HEK293T (cell line): ENCODE data around the gene PPM1H.
A peak's percentile ranks its signal among the peaks of the same experiment; 100 is the strongest.

Experiments
- CTCF ChIA-PET: fragments of 350-600 bp; formaldehyde crosslinking; extraction: SDS; loops from one replicate; lab custom pipeline; 2021; ENCODE audit warnings: antibody characterized with exemption, inconsistent platforms; lab: Yijun Ruan, JAX
- POLR2A ChIA-PET: fragments of 350-600 bp; formaldehyde crosslinking; extraction: SDS; loops from one replicate; lab custom pipeline; 2020; ENCODE audit warnings: antibody characterized with exemption, inconsistent platforms; lab: Yijun Ruan, JAX
- DNase-seq: peaks from one replicate; pipeline ENCODE4 v3.0.0; 2012; ENCODE audit warnings: mixed read lengths; ENCODE audit errors: extremely low spot score
- ARNT ChIP-seq: fragments of 450-650 bp; IDR thresholded peaks from 2 replicates; pipeline ENCODE4 v1.6.1; 2017; ENCODE audit warnings: mild to moderate bottlenecking
- BHLHE40 ChIP-seq: fragments of 450-650 bp; IDR thresholded peaks from 2 replicates; pipeline ENCODE4 v1.6.1; 2016; ENCODE audit warnings: mild to moderate bottlenecking, moderate library complexity, borderline replicate concordance
- CTBP1 ChIP-seq: fragments of 450-650 bp; IDR thresholded peaks from 2 replicates; pipeline ENCODE4 v1.6.1; 2016; ENCODE audit warnings: borderline replicate concordance
- ELF4 ChIP-seq: fragments of 450-650 bp; IDR thresholded peaks from 2 replicates; pipeline ENCODE4 v1.6.1; 2017; ENCODE audit warnings: antibody characterized with exemption
- FOXA1 ChIP-seq: fragments of 450-650 bp; IDR thresholded peaks from 2 replicates; pipeline ENCODE4 v1.6.1; 2016; ENCODE audit warnings: mild to moderate bottlenecking
- FOXK2 ChIP-seq: fragments of 450-650 bp; IDR thresholded peaks from 2 replicates; pipeline ENCODE4 v1.6.1; 2016; ENCODE audit warnings: mild to moderate bottlenecking
- FOXM1 ChIP-seq: fragments of 450-650 bp; IDR thresholded peaks from 2 replicates; pipeline ENCODE4 v1.6.1; 2017; ENCODE audit warnings: mild to moderate bottlenecking, borderline replicate concordance
- HDGF ChIP-seq: fragments of 450-650 bp; IDR thresholded peaks from 2 replicates; pipeline ENCODE4 v1.6.1; 2017; ENCODE audit warnings: antibody characterized with exemption, borderline replicate concordance
- L3MBTL2 ChIP-seq: fragments of 450-650 bp; conservative IDR thresholded peaks from 2 replicates; pipeline ENCODE4 v1.6.1; 2016; ENCODE audit warnings: mild to moderate bottlenecking
- LEF1 ChIP-seq: fragments of 450-650 bp; IDR thresholded peaks from 2 replicates; pipeline ENCODE4 v1.6.1; 2017; ENCODE audit warnings: mild to moderate bottlenecking, borderline replicate concordance
- NFRKB ChIP-seq: fragments of 450-650 bp; IDR thresholded peaks from 2 replicates; pipeline ENCODE4 v1.6.1; 2016; ENCODE audit warnings: mild to moderate bottlenecking, moderate library complexity
- SP1 ChIP-seq: fragments of 450-650 bp; IDR thresholded peaks from 2 replicates; pipeline ENCODE4 v1.6.1; 2017
- SUZ12 ChIP-seq: fragments of 450-650 bp; IDR thresholded peaks from 2 replicates; pipeline ENCODE4 v1.6.1; 2016; ENCODE audit warnings: mild to moderate bottlenecking
- TARDBP ChIP-seq: fragments of 450-650 bp; IDR thresholded peaks from 2 replicates; pipeline ENCODE4 v1.6.1; 2016
- ZNF384 ChIP-seq: fragments of 450-650 bp; IDR thresholded peaks from 2 replicates; pipeline ENCODE4 v1.6.1; 2016
- TF ChIP-seq, protein P1 (sequence below): fragments of 450-650 bp; IDR thresholded peaks from 2 replicates; pipeline ENCODE4 v1.6.1; 2016

The PPM1H gene

DNA sequence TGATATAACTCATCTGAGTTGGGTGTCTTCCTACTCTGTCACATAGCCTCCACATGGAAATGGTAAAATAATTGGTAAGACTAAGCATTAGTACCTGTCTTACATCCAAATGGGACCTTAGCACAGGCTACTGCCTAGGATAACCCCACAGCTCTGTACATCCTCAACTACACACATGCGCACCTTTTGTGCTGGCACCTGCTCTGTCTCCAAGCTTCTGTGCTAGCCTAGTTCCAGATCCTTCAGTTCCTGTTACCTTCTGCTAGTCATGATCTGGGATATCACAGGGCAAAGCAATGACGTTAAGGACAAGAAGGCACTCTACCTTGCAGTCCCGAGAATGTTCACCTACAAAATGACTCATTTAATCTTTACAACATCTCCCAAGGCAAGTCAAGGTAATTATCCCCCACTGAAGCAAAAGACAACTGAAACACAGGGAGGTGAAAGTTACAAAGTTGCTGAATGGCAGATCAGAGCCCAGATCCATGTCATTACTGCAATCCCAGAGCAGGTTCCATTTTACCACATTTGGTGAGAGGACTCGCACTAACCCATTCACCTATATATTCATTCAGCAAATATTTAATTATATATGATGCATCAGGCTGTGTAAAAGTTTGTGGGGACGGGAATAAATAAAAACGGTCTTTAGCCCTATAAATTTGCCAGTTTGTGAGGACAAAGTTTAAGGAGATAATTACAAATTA is 61.7 kb downstream of the PPM1H start:
- ChIA-PET POLR2A (no interaction called here), CTCF (no interaction called here)
- TF ChIP-seq TARDBP (no peak), SUZ12 (no peak), ELF4 (no peak), BHLHE40 (no peak), FOXM1 (no peak), L3MBTL2 (no peak), CTBP1 (no peak), FOXK2 (no peak)
- TF ChIP-seq, protein P1, sequence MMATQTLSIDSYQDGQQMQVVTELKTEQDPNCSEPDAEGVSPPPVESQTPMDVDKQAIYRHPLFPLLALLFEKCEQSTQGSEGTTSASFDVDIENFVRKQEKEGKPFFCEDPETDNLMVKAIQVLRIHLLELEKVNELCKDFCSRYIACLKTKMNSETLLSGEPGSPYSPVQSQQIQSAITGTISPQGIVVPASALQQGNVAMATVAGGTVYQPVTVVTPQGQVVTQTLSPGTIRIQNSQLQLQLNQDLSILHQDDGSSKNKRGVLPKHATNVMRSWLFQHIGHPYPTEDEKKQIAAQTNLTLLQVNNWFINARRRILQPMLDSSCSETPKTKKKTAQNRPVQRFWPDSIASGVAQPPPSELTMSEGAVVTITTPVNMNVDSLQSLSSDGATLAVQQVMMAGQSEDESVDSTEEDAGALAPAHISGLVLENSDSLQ: no peak
- no peak for DNase-seq

DNA sequence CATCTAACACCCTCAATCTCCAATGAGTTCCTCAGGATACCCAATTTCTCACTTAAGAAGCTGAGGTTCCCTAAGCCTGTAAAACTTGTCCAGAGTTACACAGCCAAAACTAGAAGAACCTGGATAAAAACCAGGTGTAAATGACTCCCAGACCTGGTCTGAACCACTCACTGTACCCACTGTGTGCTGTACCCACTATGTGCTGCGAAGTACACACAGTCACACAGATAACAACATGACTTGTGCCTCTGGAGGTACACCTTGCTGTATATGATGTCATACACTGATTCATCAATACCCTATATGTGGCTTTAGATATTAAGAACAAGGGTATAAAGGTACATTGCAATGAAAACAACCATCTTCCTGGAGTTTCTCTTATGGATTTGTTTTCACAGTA is 66.1 kb downstream of the PPM1H start:
- ChIA-PET POLR2A (no interaction called here), CTCF (interaction anchor here (0.6 kb wide), 1 partner anchor 132 kb away, joined by 3 read pairs; no protein-coding TSS in a partner anchor)
- TF ChIP-seq FOXA1 (no peak), NFRKB (no peak), ARNT (no peak), ELF4 (no peak), FOXK2 (no peak), TARDBP (no peak), CTBP1 (no peak), HDGF (no peak), FOXM1 (no peak), ZNF384 (no peak), SP1 (no peak), L3MBTL2 (no peak)
- TF ChIP-seq, protein P1: no peak
- no peak for DNase-seq

DNA sequence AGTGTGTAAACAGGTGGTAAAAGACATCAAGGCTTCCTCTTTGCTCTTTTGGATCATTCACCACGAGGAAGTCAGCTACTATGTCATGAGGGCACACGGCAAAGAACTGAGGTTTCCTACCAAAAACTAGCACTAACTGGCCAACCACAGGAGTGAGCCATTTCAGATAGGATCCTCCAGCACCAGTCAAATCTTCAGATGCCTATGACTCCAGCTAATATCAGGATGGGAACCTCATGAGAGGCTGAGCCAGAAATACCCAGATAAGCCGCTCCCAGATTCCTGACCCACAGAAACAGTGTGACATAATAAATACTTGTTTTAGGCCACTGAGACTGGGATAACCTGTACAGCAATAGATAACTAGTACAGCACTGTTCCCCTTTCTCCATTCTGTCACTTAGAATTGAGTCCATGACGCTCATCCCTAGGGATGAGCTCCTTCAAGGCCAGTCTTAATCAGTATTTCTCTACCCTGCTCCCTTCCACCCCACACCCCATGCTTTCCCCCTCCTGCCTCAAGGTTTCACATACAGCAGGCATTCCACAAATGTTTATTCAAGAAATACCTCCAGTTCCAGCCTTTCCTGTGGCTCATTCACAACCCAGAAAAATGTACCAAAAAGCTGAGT is 68.4 kb downstream of the PPM1H start:
- ChIA-PET POLR2A (interaction anchor here (0.5 to 0.9 kb wide), 3 partner anchors 8 to 69 kb away, joined by 3 read pairs; no protein-coding TSS in a partner anchor), CTCF (no interaction called here)
- no peak for TF ChIP-seq NFRKB
- DNase-seq: no peak

DNA sequence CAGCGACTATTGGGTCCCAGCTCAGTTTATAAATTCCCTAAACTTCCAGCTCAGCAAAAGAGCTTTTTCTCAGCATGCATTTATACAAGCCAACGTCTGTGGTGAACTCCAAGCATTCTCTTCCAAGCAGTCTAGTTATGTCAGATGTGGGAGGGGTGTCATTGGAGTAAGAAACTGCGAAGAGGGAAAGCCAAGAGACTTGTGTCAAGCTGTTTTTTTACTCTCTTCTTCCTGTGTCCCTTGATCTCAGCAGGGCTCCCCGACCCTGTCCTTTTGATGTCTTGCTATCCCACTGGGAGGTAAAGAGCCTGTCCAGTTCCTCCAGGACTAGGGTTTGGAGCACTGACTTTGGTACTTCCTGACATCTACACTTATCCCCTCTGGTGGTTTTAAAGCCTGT is 69.0 kb downstream of the PPM1H start:
- ChIA-PET CTCF (no interaction called here), POLR2A (interaction anchor here (0.5 kb wide), 1 partner anchor 9 kb away, joined by 3 read pairs; no protein-coding TSS in a partner anchor)
- no peak for DNase-seq
- TF ChIP-seq BHLHE40: no peak
- TF ChIP-seq FOXK2: no peak
- no peak for TF ChIP-seq ARNT
- no peak for TF ChIP-seq HDGF
- TF ChIP-seq L3MBTL2: no peak
- no peak for TF ChIP-seq ZNF384
- no peak for TF ChIP-seq NFRKB
- TF ChIP-seq TARDBP: no peak
- no peak for TF ChIP-seq SUZ12
- no peak for TF ChIP-seq ELF4
- TF ChIP-seq CTBP1: no peak
- no peak for TF ChIP-seq FOXM1

DNA sequence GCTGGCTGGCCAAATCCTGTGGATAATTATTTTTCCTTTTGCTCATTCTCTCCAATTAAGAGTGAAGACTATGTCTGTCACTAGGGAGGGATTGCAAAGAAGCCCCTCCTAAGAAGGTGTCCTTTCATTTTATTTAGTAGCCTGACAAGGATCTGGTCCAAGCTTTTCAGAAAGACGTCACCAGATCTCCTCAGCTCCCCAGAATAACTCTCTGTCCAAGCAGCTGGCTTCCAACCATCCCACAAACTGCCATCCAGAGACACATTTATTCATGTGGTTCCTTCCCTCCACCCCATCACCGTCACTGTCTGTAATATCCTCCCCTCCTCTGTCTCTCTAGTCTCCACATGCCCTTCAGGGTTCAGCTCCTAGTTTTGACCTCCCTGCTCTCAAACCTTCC is 69.9 kb downstream of the PPM1H start:
- no peak for DNase-seq
- POLR2A ChIA-PET: no interaction called here
- CTCF ChIA-PET: interaction anchor here (1.3 kb wide), 1 partner anchor 204 kb away, joined by 3 read pairs; no protein-coding TSS in a partner anchor
- TF ChIP-seq SUZ12 (no peak), FOXK2 (no peak), FOXA1 (no peak), ARNT (no peak), ELF4 (no peak), CTBP1 (no peak), TARDBP (no peak), SP1 (no peak), L3MBTL2 (no peak), NFRKB (no peak), ZNF384 (no peak), BHLHE40 (no peak), FOXM1 (no peak), LEF1 (no peak), HDGF (no peak)
- TF ChIP-seq, protein P1: no peak

DNA sequence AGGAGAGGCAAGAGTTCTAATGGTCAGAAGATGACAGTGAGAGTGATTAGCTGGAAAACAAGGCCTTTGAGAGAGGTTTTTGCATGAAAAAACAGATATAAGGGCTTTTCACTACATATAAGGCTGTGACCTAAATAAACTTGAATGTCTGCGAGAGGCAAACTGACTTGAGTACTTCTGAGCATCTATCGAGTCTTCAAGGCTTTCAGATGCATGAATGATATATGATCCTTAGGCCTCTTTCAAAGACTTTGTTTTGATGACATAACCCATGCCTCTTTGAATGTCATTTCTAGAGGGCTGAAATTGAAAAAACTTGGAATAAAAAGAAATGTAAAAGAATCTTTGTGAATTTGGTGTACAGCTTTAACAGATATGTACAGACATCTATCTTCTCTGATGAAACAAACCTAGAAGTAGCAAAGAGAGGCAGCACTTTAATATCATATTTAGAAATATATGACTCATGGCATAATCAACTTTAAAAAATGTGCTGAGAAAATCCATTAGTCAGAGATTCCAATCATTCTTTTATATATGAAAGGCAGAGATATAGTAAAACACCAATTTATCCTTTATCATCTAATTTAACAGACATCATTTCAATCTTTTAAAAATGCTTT is 72.6 kb downstream of the PPM1H start:
- POLR2A ChIA-PET: interaction anchor here (1.0 kb wide), 1 partner anchor 55 kb away, joined by 3 read pairs; no protein-coding TSS in a partner anchor
- CTCF ChIA-PET: no interaction called here
- DNase-seq: no peak
- TF ChIP-seq, protein P1: 0 out of 2 replicates have a peak, but pooled peaks have one; percentile 6
- no peak for TF ChIP-seq ZNF384
